Natural killer cell (primary cell): ENCODE data around the gene CACNB4. TPM values are rescaled to one million over a fixed set of nuclear protein-coding genes. Genes with fewer than 3 reads are reported as not detected.

Source experiments
- ATAC-seq, 3 donors: fragments of 150-1000 bp in 2 of 3; fragments of 200-7000 bp in 1 of 3; cut with Tn5 transposase; 1 replicate in 1 of 3; 2 replicates in 2 of 3; pipeline ENCODE4 v1.10.0; 2021; ENCODE audit warnings: mild to moderate bottlenecking in 2 of 3, moderate library complexity in 2 of 3
- DNase-seq, 2 donors: peaks; one replicate each; pipeline versions ENCODE4 v3.0.0 to v3.0.0-alpha.2; 2013 to 2021; ENCODE audit warnings: mixed read lengths in 1 of 2
- H3K27ac ChIP-seq: one replicate; pipeline ENCODE4 v1.5.1; 2013; ENCODE audit warnings: mild to moderate bottlenecking, low read length
- H3K27me3 ChIP-seq: one replicate; pipeline ENCODE4 v1.6.1; 2013; ENCODE audit warnings: low read length; ENCODE audit not compliant: control insufficient read depth, insufficient read depth
- H3K36me3 ChIP-seq: one replicate; pipeline ENCODE4 v1.6.1; 2013; ENCODE audit warnings: low read length; ENCODE audit not compliant: control insufficient read depth, insufficient read depth
- H3K4me1 ChIP-seq: one replicate; pipeline ENCODE4 v1.6.1; 2013; ENCODE audit warnings: low read length; ENCODE audit not compliant: control insufficient read depth, insufficient read depth
- H3K4me3 ChIP-seq: one replicate; pipeline ENCODE4 v1.5.1; 2013; ENCODE audit warnings: low read length
- H3K9me3 ChIP-seq: one replicate; pipeline ENCODE4 v1.6.1; 2013; ENCODE audit warnings: low read length; ENCODE audit not compliant: control insufficient read depth, insufficient read depth
- H3K27ac Mint-ChIP-seq, 2 donors: one replicate each; pipeline ENCODE4 v1.8.0; 2022; ENCODE audit warnings: mild to moderate bottlenecking in 2 of 2, mixed read lengths in 2 of 2, moderate library complexity in 1 of 2
- H3K27me3 Mint-ChIP-seq, 2 donors: one replicate each; pipeline ENCODE4 v1.8.0; 2022; ENCODE audit warnings: low read depth in 2 of 2, mixed read lengths in 2 of 2
- H3K36me3 Mint-ChIP-seq: one replicate; pipeline ENCODE4 v1.8.0; 2022; ENCODE audit warnings: mixed read lengths
- H3K4me1 Mint-ChIP-seq, 2 donors: one replicate each; pipeline ENCODE4 v1.8.0; 2022; ENCODE audit warnings: mixed read lengths in 2 of 2
- H3K4me3 Mint-ChIP-seq: one replicate; pipeline ENCODE4 v1.8.0; 2022; ENCODE audit warnings: mild to moderate bottlenecking, moderate library complexity, mixed read lengths
- H3K9me3 Mint-ChIP-seq, 2 donors: one replicate each; pipeline ENCODE4 v1.8.0; 2022; ENCODE audit warnings: mixed read lengths in 2 of 2
- CTCF ChIP-seq: fragments of 200-600 bp; IDR thresholded peaks from one replicate; pipeline ENCODE4 v1.8.0; 2022; ENCODE audit warnings: antibody characterized with exemption
- WGBS: methylation state at CpG from one replicate; pipeline ENCODE4 v1.1.7; 2013; ENCODE audit warnings: missing lambda C conversion rate; ENCODE audit not compliant: insufficient coverage; 5-methylcytosine and 5-hydroxymethylcytosine counted together
- intact Hi-C: fragments of 100-400 bp; cut with micrococcal nuclease; formaldehyde crosslinking; loops from one replicate; pipeline ENCODE4 v1.14.2; 2022
- total RNA-seq, 4 donors: library from RNA; stranded (reverse); fragments of 120-200 nt in 1 of 4; gene quantifications; one replicate each; pipeline versions ENCODE4 v1.2.3 to v1.2.4, GENCODE V29; 2013 to 2022

CACNB4 gene
- total RNA-seq, 3 donors from 2014 or later (not counting 1 experiment from before 2014, with no cell fraction given): 0.56 to 0.93 (median 0.73) TPM

DNA sequence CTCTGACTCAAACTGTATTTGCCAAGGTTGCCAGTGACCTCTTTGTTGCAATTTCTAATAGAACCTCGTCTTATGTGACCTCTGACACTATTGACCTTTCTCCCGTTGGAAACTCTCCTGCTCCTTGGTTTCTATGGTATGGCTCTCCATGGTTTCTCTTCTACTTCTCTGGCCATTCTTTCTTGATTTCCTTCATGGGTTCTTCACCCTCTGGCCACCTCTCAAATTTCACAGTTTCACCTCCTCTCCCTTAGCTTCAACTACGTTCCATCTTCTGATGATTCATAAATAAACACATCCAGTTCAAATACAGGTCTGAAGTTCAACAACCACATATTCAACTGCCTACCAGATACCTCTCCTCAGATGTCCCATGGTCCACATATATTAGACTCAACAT, 109.5 kb downstream of the CACNB4 start:
- no peak overlapping the region for H3K27ac ChIP-seq
- intact Hi-C loops: no loop called here
- WGBS: 75% methylated on average over 3 of the region's 3 CpGs
- no peak overlapping the region for H3K4me3 ChIP-seq
- Mint-ChIP-seq H3K36me3 (no peaks in the 10 kb centered on the region), H3K4me1 (no peaks in the 10 kb centered on the region), H3K4me3 (no peak overlapping the region), H3K27me3 (peaks cover 0 to 2% of the 10 kb centered on the region in 2 donors), H3K9me3 (no peaks in the 10 kb centered on the region), H3K27ac (no peak overlapping the region)
- no peak for TF ChIP-seq CTCF
- no peaks in the 10 kb centered on the region for H3K9me3 ChIP-seq
- no peaks in the 10 kb centered on the region for H3K36me3 ChIP-seq
- ATAC-seq (no peak), DNase-seq (no peak)
- H3K27me3 ChIP-seq: no peaks in the 10 kb centered on the region
- no peaks in the 10 kb centered on the region for H3K4me1 ChIP-seq

GRCh38 chr2:151987484-151987883, 111.4 kb downstream of the CACNB4 start:
- no peaks in the 10 kb centered on the region for H3K27me3 ChIP-seq
- Mint-ChIP-seq H3K36me3 (no peaks in the 10 kb centered on the region), H3K4me3 (no peak overlapping the region), H3K4me1 (no peaks in the 10 kb centered on the region), H3K27ac (no peak overlapping the region), H3K9me3 (no peaks in the 10 kb centered on the region), H3K27me3 (peaks cover 0 to 2% of the 10 kb centered on the region in 2 donors)
- WGBS: 86% methylated on average over 5 of the region's 5 CpGs
- TF ChIP-seq CTCF: no peak
- H3K4me1 ChIP-seq: no peaks in the 10 kb centered on the region
- no peak overlapping the region for H3K27ac ChIP-seq
- no peak for ATAC-seq
- intact Hi-C loops: no loop called here
- DNase-seq: no peak
- no peak overlapping the region for H3K4me3 ChIP-seq
- no peaks in the 10 kb centered on the region for H3K9me3 ChIP-seq
- H3K36me3 ChIP-seq: no peaks in the 10 kb centered on the region

GRCh38 chr2:151984424-151985083, 114.3 kb downstream of the CACNB4 start:
- peaks cover 0 to 2% of the 10 kb centered on the region in 2 donors for H3K27me3 Mint-ChIP-seq
- no peaks in the 10 kb centered on the region for H3K4me1 Mint-ChIP-seq
- Histone ChIP-seq H3K27ac (no peak overlapping the region), H3K27me3 (no peaks in the 10 kb centered on the region), H3K4me3 (no peak overlapping the region), H3K36me3 (no peaks in the 10 kb centered on the region), H3K4me1 (no peaks in the 10 kb centered on the region), H3K9me3 (no peaks in the 10 kb centered on the region)
- H3K9me3 Mint-ChIP-seq: no peaks in the 10 kb centered on the region
- no peaks in the 10 kb centered on the region for H3K36me3 Mint-ChIP-seq
- no peak overlapping the region for H3K27ac Mint-ChIP-seq
- DNase-seq: no peak
- no peak for TF ChIP-seq CTCF
- no peak for ATAC-seq
- no peak overlapping the region for H3K4me3 Mint-ChIP-seq
- intact Hi-C loops: no loop called here
- WGBS: 94% methylated on average over 2 of the region's 2 CpGs

DNA sequence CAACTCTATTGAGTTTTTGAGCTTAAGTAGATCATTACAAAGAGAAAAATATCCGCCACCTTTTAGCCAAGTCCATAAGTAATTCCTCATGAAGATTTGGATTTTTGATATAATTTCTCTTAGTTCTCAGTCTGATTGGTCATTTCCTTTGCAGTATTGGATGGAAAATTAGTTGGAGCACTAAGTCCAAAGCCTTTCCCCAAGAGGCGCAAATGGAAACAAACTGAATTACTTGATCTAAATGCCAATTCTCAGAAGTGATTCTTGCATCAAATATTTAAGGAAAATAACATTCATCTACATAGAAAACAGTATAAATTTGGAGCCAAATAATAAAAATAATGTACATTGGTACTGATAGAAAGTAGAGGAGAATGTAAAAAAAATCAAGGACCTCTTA, 115.6 kb downstream of the CACNB4 start:
- Mint-ChIP-seq H3K9me3 (no peaks in the 10 kb centered on the region), H3K27ac (no peak overlapping the region), H3K4me1 (no peaks in the 10 kb centered on the region), H3K4me3 (no peak overlapping the region), H3K36me3 (no peaks in the 10 kb centered on the region), H3K27me3 (peaks cover 0 to 2% of the 10 kb centered on the region in 2 donors)
- no peak for DNase-seq
- Histone ChIP-seq H3K27me3 (no peaks in the 10 kb centered on the region), H3K27ac (no peak overlapping the region), H3K9me3 (no peaks in the 10 kb centered on the region), H3K4me1 (no peaks in the 10 kb centered on the region), H3K4me3 (no peak overlapping the region), H3K36me3 (no peaks in the 10 kb centered on the region)
- TF ChIP-seq CTCF: no peak
- intact Hi-C loops: no loop called here
- no CpG with 5 or more reads among the region's 2 CpGs for WGBS
- ATAC-seq: no peak
